Body of pancreas (tissue), 4 donors: Measurements from ENCODE around the gene SLCO2B1.

ENCODE experiments used
- POLR2A ChIP-seq, 3 donors: fragments of 450-650 bp; IDR thresholded peaks; one replicate each; pipeline ENCODE4 v1.6.1; 2016; ENCODE audit warnings: antibody characterized with exemption in 3 of 3, mild to moderate bottlenecking in 2 of 3
- TF ChIP-seq, protein P1 (sequence below), 7 experiments: fragments of 450-650 bp in 4 of 7; fragments of 200-600 bp in 3 of 7; sonication (generic) in 3 of 7; IDR thresholded peaks; one replicate each; pipeline ENCODE4 v1.5.1; 2016 to 2019; ENCODE audit warnings: antibody characterized with exemption in 7 of 7

DNA sequence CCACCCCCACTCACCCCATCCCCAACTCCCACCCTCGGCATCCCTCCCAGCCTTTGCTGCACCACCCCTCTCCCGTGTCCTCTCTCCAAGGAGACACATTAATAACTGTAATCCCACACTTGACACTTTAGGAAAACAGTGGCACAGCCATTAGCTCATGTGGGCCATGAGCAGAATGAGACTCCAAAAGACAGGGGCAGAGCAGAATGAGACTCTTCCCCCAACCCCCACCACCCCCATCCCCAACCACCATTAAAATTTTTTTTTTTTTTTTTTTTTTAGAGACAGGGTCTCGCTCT, 6.2 kb upstream of the SLCO2B1 start:
- no peak for TF ChIP-seq POLR2A (IDR thresholded peaks at IDR 0.05)
- TF ChIP-seq, protein P1, sequence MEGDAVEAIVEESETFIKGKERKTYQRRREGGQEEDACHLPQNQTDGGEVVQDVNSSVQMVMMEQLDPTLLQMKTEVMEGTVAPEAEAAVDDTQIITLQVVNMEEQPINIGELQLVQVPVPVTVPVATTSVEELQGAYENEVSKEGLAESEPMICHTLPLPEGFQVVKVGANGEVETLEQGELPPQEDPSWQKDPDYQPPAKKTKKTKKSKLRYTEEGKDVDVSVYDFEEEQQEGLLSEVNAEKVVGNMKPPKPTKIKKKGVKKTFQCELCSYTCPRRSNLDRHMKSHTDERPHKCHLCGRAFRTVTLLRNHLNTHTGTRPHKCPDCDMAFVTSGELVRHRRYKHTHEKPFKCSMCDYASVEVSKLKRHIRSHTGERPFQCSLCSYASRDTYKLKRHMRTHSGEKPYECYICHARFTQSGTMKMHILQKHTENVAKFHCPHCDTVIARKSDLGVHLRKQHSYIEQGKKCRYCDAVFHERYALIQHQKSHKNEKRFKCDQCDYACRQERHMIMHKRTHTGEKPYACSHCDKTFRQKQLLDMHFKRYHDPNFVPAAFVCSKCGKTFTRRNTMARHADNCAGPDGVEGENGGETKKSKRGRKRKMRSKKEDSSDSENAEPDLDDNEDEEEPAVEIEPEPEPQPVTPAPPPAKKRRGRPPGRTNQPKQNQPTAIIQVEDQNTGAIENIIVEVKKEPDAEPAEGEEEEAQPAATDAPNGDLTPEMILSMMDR (IDR thresholded peaks at IDR 0.05): no peak
